Smooth muscle cell (in vitro differentiated cells): Measurements from ENCODE around the gene COA8. TPM values are rescaled to one million over a fixed set of nuclear protein-coding genes. Genes with fewer than 3 reads are reported as not detected.

Experiments
- DNase-seq: peaks from one replicate; lab custom pipeline; 2025; ENCODE audit not compliant: unreplicated experiment; lab: John Stamatoyannopoulos, UW
- H2AFZ ChIP-seq: fragments of 200-600 bp; sonication (generic); 2 replicates; pipeline ENCODE4 v1.6.0; 2016; ENCODE audit warnings: antibody characterized with exemption, low read depth, mild to moderate bottlenecking
- H3F3A ChIP-seq: fragments of 200-600 bp; sonication (generic); 2 replicates; pipeline ENCODE4 v1.6.0; 2017; ENCODE audit warnings: antibody characterized with exemption, low read depth
- H3K27ac ChIP-seq: fragments of 200-600 bp; sonication (generic); 2 replicates; pipeline ENCODE4 v1.5.1; 2016; ENCODE audit warnings: low read depth, mild to moderate bottlenecking
- H3K27me3 ChIP-seq: fragments of 200-600 bp; sonication (generic); 2 replicates; pipeline ENCODE4 v1.6.1; 2016; ENCODE audit warnings: low read depth, mild to moderate bottlenecking
- H3K36me3 ChIP-seq: fragments of 200-600 bp; sonication (generic); 2 replicates; pipeline ENCODE4 v1.5.1; 2016; ENCODE audit warnings: low read depth
- H3K4me1 ChIP-seq: fragments of 200-600 bp; sonication (generic); 2 replicates; pipeline ENCODE4 v1.5.1; 2016; ENCODE audit warnings: low read depth
- H3K4me2 ChIP-seq: fragments of 200-600 bp; sonication (generic); 2 replicates; pipeline ENCODE4 v1.6.0; 2016; ENCODE audit warnings: mild to moderate bottlenecking
- H3K4me3 ChIP-seq: fragments of 200-600 bp; sonication (generic); 2 replicates; pipeline ENCODE4 v1.5.1; 2016; ENCODE audit warnings: mild to moderate bottlenecking
- H3K79me2 ChIP-seq: fragments of 200-600 bp; sonication (generic); 2 replicates; pipeline ENCODE4 v1.6.0; 2016; ENCODE audit warnings: low read depth, mild to moderate bottlenecking
- H3K9ac ChIP-seq: fragments of 200-600 bp; sonication (generic); 2 replicates; pipeline ENCODE4 v1.6.0; 2016; ENCODE audit warnings: low read depth
- H3K9me3 ChIP-seq: fragments of 200-600 bp; sonication (generic); replicated peaks from 2 replicates; pipeline ENCODE4 v1.5.1; 2016; ENCODE audit warnings: low read depth
- H4K20me1 ChIP-seq: fragments of 200-600 bp; sonication (generic); 2 replicates; pipeline ENCODE4 v1.6.0; 2016; ENCODE audit warnings: low read depth
- WGBS: methylation state at CpG from one replicate; pipeline ENCODE4 v1.1.7; 2016; ENCODE audit warnings: low lambda C conversion rate; 5-methylcytosine and 5-hydroxymethylcytosine counted together
- polyA plus RNA-seq: library from polyadenylated mRNA; unstranded; fragments of >200 nt; fragmentation: Nextera tagmentation; extraction: Ambion mirVana; gene quantifications from 2 replicates; pipeline ENCODE4 v1.2.1, GENCODE V29; 2016
- total RNA-seq: library from RNA; depleted of rRNA; stranded (reverse); fragments of >200 nt; gene quantifications from 2 replicates; pipeline ENCODE4 v1.2.3, GENCODE V29; 2014
- TF ChIP-seq, protein P1 (sequence below): fragments of 200-600 bp; sonication (generic); IDR thresholded peaks from 2 replicates; pipeline ENCODE4 v1.5.1; 2017; ENCODE audit warnings: borderline replicate concordance, mild to moderate bottlenecking, antibody characterized with exemption; ENCODE audit not compliant: insufficient read depth, poor library complexity, severe bottlenecking

Gene COA8
- total and polyA plus RNA-seq, 2 experiments from 2014 or later: 33.4 to 69.9 TPM

DNA sequence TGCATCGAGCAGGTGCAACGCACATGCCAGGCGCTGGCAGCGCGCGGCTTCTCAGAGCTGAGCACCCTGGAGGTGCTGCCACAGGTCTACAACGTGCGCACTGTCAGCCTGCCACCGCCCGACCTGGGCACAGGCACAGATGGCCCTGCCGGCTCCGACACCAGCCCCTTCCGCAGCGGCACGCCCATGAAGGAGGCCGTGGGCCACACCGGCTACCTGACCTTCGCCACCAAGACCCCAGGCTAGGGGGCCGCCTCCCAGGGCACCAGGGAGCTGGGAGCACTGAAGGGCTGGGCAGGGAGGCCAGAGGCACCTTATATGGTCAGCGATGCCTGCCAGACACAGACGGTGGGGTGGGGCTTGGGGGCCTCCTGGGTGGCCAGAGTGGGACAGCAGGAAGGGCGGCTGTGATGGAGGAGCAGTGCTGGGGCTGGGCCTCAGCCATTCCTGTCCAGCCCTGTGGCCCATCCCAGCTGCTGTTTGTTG lies 28.1 kb upstream of the COA8 start:
- no peaks in the 10 kb centered on the region for H3K27me3 ChIP-seq
- no peak overlapping the region for H3K27ac ChIP-seq
- peaks cover 5% of the 10 kb centered on the region for H3K4me1 ChIP-seq
- peaks cover 8% of the 10 kb centered on the region for H3K79me2 ChIP-seq
- no peaks in the 10 kb centered on the region for H3F3A ChIP-seq
- no peak overlapping the region for H3K4me3 ChIP-seq
- H2AFZ ChIP-seq: no peak overlapping the region
- H3K9me3 ChIP-seq: no peaks in the 10 kb centered on the region
- DNase-seq: no peak
- H3K4me2 ChIP-seq: no peak overlapping the region
- no peaks in the 10 kb centered on the region for H3K36me3 ChIP-seq
- H4K20me1 ChIP-seq: peaks cover 25% of the 10 kb centered on the region
- no peak overlapping the region for H3K9ac ChIP-seq
- WGBS: 94% methylated on average over 22 of the region's 22 CpGs
- TF ChIP-seq, protein P1, sequence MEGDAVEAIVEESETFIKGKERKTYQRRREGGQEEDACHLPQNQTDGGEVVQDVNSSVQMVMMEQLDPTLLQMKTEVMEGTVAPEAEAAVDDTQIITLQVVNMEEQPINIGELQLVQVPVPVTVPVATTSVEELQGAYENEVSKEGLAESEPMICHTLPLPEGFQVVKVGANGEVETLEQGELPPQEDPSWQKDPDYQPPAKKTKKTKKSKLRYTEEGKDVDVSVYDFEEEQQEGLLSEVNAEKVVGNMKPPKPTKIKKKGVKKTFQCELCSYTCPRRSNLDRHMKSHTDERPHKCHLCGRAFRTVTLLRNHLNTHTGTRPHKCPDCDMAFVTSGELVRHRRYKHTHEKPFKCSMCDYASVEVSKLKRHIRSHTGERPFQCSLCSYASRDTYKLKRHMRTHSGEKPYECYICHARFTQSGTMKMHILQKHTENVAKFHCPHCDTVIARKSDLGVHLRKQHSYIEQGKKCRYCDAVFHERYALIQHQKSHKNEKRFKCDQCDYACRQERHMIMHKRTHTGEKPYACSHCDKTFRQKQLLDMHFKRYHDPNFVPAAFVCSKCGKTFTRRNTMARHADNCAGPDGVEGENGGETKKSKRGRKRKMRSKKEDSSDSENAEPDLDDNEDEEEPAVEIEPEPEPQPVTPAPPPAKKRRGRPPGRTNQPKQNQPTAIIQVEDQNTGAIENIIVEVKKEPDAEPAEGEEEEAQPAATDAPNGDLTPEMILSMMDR: no peak

DNA sequence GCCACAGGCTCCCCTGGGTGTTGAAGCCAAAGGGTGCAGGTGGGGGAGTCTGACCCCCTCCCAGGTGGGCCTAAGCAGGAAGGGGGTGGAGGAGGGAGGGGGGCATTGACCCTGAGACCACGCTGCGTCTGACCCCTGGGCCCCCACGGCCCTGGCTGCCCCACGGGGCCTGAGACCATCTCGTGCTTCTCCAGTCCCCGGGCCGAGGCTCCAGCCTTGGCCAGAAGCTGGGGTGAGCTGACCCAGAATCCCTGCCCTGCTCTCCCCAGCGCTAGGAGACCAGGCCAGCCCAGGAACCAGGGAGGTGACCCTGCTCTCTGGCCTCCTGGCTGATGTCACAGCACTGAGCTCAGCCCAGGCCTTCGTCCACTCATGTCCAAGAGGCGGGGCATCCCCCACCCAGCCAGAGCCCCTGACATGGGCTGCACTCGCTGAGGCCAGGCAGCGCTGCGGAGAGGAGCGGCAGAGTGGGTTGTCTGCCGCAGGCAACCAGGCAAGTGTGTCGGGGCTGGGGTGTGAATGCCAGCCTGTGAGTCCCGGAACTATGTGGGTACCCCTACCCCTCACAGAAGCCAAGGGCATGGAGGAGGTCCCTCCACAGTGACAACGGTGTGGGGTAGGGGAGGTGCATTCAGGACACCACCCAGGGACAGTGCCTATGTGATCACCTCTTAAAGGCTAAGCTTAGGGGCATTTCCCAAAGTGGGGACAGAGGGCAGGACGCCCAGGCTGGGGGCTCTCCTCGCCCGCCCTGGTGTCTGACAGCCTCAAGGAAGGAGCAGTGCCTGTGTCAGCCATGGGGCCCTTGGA lies 27.5 kb upstream of the COA8 start:
- Histone ChIP-seq H2AFZ (no peak overlapping the region), H3K4me3 (no peak overlapping the region), H3K9ac (no peak overlapping the region), H3F3A (peaks cover 2% of the 10 kb centered on the region), H3K27ac (no peak overlapping the region), H3K9me3 (no peaks in the 10 kb centered on the region), H3K79me2 (peaks cover under 1% of the 10 kb centered on the region), H3K4me2 (no peak overlapping the region), H3K27me3 (no peaks in the 10 kb centered on the region), H3K4me1 (no peaks in the 10 kb centered on the region), H4K20me1 (peaks cover 18% of the 10 kb centered on the region), H3K36me3 (no peaks in the 10 kb centered on the region)
- 93% methylated on average over 21 of the region's 21 CpGs for WGBS
- DNase-seq: no peak
- TF ChIP-seq, protein P1: no peak

DNA sequence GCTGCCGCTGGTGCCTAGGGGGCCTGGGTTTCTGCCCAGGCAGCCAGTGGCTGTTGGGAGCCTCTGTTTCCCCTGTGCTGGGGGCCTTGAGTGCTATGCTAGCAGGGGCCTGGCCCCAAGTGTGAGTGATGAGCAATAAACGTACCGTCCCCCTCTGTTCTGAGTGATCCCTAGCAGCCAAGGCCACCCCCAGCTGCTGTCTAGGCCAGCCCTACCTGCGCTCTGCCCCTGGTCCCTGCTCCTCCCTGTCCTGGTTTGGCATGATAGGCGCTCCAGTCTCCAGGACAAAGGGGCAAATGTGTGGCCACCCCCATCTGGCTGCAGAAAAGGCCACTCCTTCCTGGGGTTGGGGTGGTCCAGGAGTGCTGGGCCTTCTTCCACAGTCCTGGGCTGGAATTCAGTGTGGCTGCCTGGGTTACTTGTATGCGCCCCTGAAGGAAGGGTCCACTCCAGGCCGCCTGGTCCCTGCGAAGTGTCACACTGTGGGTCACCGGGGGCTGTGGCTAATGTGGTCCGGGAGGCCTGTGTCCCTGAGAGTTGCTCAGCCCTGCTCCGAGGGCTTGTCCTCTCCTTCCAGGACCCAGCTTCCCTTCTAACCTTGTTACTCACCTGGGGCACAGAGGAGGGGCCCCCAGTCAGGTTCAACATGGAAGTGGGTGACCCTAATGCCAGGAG lies 26.7 kb upstream of the COA8 start:
- 95% methylated on average over 11 of the region's 11 CpGs for WGBS
- peaks cover 11% of the 10 kb centered on the region for H4K20me1 ChIP-seq
- H3K9me3 ChIP-seq: no peaks in the 10 kb centered on the region
- DNase-seq: no peak
- no peak overlapping the region for H3K4me3 ChIP-seq
- peaks cover 4% of the 10 kb centered on the region for H3F3A ChIP-seq
- H3K4me2 ChIP-seq: no peak overlapping the region
- no peak overlapping the region for H3K9ac ChIP-seq
- H3K79me2 ChIP-seq: no peaks in the 10 kb centered on the region
- no peaks in the 10 kb centered on the region for H3K27me3 ChIP-seq
- no peaks in the 10 kb centered on the region for H3K36me3 ChIP-seq
- TF ChIP-seq, protein P1: no peak
- peaks cover 3% of the 10 kb centered on the region for H3K4me1 ChIP-seq
- H2AFZ ChIP-seq: no peak overlapping the region
- no peak overlapping the region for H3K27ac ChIP-seq
